MCF 10A (cell line): ENCODE results near the gene GPC3. TPM values are rescaled to one million over a fixed set of nuclear protein-coding genes. Genes with fewer than 3 reads are reported as not detected.

Source experiments
- BruUV-seq: library from RNA; stranded (reverse); fragments of 400-500 nt; replicated peaks from 2 replicates; lab custom pipeline; 2021; lab: Mats Ljungman, UMichigan
- CTCF ChIA-PET: fragments of 300-600 bp; sonication (Branson Sonifier 250); formaldehyde crosslinking; extraction: SDS; loops from one replicate; lab custom pipeline; 2021; ENCODE audit warnings: antibody characterized with exemption, inconsistent platforms; lab: Yijun Ruan, JAX
- POLR2A ChIA-PET: fragments of 300-600, 350-650 bp; sonication (Branson Sonifier 250); formaldehyde crosslinking; extraction: SDS; loops from one replicate; lab custom pipeline; 2020; ENCODE audit warnings: antibody characterized with exemption, inconsistent platforms; lab: Yijun Ruan, JAX
- DNase-seq: peaks from one replicate; pipeline ENCODE4 v3.0.0-alpha.2; 2018; ENCODE audit not compliant: unreplicated experiment
- H3K27ac Mint-ChIP-seq: one replicate; pipeline ENCODE4 v1.8.0; 2022; ENCODE audit warnings: mild to moderate bottlenecking, low read depth, mixed read lengths; ENCODE audit not compliant: unreplicated experiment
- H3K27me3 Mint-ChIP-seq: one replicate; pipeline ENCODE4 v1.8.0; 2022; ENCODE audit warnings: mixed read lengths; ENCODE audit not compliant: insufficient read depth, unreplicated experiment
- H3K36me3 Mint-ChIP-seq: one replicate; pipeline ENCODE4 v1.8.0; 2022; ENCODE audit warnings: mild to moderate bottlenecking, moderate library complexity, mixed read lengths; ENCODE audit not compliant: insufficient read depth, unreplicated experiment
- H3K4me1 Mint-ChIP-seq: one replicate; pipeline ENCODE4 v1.8.0; 2022; ENCODE audit warnings: mixed read lengths; ENCODE audit not compliant: insufficient read depth, unreplicated experiment
- H3K4me3 Mint-ChIP-seq: one replicate; pipeline ENCODE4 v1.8.0; 2022; ENCODE audit warnings: mild to moderate bottlenecking, moderate library complexity, mixed read lengths; ENCODE audit not compliant: unreplicated experiment
- H3K9me3 Mint-ChIP-seq: one replicate; pipeline ENCODE4 v1.8.0; 2022; ENCODE audit warnings: mixed read lengths; ENCODE audit not compliant: unreplicated experiment
- CTCF ChIP-seq: fragments of 200-600 bp; IDR thresholded peaks from one replicate; pipeline ENCODE4 v1.8.0; 2022; ENCODE audit warnings: antibody characterized with exemption, mild to moderate bottlenecking; ENCODE audit not compliant: unreplicated experiment
- intact Hi-C: fragments of 100-400 bp; cut with micrococcal nuclease; formaldehyde crosslinking; loops from 2 replicates; pipeline ENCODE4 v1.14.1; 2022
- total RNA-seq: library from RNA; stranded (reverse); gene quantifications from 2 replicates; pipeline ENCODE4 v1.2.3, GENCODE V29; 2022

GPC3 gene
- total RNA-seq, 1 experiment from 2014 or later, result 0.37 TPM

DNA sequence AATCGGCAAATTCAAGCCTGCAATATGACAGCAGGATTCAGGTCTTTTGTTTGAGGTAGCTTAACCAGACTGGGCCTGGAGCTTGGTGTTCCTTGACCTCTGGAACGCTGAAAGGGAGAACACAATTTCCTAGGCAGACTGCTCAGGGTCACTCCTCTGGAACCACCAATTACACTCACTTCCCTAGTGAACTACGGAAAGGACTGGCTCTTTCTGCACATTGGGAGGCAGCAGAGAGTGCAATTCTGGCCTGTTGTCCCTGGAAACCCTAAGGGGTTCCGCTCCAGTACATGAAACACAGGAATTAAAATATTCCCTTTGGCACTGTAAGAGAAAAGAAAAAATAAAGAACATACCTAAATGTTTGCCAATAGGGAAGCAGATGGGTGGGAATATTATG lies 58.6 kb downstream of the GPC3 start:
- no peak for TF ChIP-seq CTCF
- Mint-ChIP-seq H3K27ac (no peak overlapping the region), H3K36me3 (no peaks in the 10 kb centered on the region), H3K4me1 (peaks cover 5% of the 10 kb centered on the region), H3K27me3 (peaks cover 67% of the 10 kb centered on the region), H3K9me3 (no peaks in the 10 kb centered on the region), H3K4me3 (no peak overlapping the region)
- ChIA-PET POLR2A (no interaction called here), CTCF (interaction anchor here (0.9 kb wide), 1 partner anchor 134 kb away, joined by 3 read pairs; no protein-coding TSS in a partner anchor)
- intact Hi-C loops, result no loop called here
- no TSS peak for BruUV-seq
- DNase-seq, result no peak

DNA sequence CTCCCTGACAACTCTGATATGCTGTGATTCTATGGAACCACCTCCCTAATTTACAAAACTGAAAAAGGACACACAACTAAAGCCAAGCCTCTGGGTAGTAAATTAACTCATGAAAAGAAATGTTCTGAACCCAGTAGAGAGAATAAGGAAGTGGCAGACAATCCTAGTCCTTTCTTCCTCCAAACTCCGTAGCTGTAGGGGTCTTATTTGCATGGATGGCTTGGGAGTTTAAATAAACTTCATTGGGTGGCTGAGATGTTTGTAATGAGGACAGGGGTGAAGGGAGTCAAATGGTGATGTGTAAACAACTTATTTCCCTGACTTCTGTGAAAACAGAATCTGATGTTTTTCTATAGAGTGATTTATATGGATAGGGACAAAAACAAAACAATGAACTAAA lies 59.3 kb downstream of the GPC3 start:
- Mint-ChIP-seq H3K9me3 (no peaks in the 10 kb centered on the region), H3K4me3 (no peak overlapping the region), H3K36me3 (no peaks in the 10 kb centered on the region), H3K4me1 (peaks cover 5% of the 10 kb centered on the region), H3K27me3 (peaks cover 71% of the 10 kb centered on the region), H3K27ac (no peak overlapping the region)
- BruUV-seq, result no TSS peak
- ChIA-PET CTCF (interaction anchor here (0.9 kb wide), 1 partner anchor 133 kb away, joined by 3 read pairs; no protein-coding TSS in a partner anchor), POLR2A (no interaction called here)
- no peak for DNase-seq
- no peak for TF ChIP-seq CTCF
- intact Hi-C loops, result no loop called here

DNA sequence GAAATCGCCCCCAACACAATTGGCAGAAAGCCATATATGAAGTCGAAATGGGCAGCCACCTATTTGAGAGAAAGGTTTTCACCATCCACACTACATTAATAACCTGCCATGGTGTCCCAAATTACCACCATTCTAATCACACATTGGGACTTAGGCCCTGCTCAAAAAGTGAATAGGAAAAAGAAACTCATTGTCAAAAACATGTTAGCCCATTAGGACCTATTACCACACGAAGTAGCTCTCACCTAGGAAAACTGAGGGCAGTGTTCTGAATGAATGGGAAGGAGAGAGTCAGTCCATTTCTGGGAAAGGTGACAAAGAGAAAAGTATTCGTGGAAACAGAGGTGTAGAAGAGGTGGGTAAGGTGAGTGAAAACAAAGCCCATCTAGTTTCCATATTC lies 60.8 kb downstream of the GPC3 start:
- intact Hi-C loops, result no loop called here
- Mint-ChIP-seq H3K27ac (no peak overlapping the region), H3K36me3 (no peaks in the 10 kb centered on the region), H3K9me3 (no peaks in the 10 kb centered on the region), H3K4me3 (no peak overlapping the region), H3K4me1 (peaks cover 5% of the 10 kb centered on the region), H3K27me3 (peaks cover 78% of the 10 kb centered on the region)
- TF ChIP-seq CTCF, result no peak
- BruUV-seq, result no TSS peak
- ChIA-PET POLR2A (no interaction called here), CTCF (no interaction called here)
- DNase-seq, result no peak

GRCh38 chrX:133923548-133923947 lies 61.8 kb downstream of the GPC3 start:
- no peak for DNase-seq
- H3K27me3 Mint-ChIP-seq, result peaks cover 74% of the 10 kb centered on the region
- BruUV-seq, result no TSS peak
- no peaks in the 10 kb centered on the region for H3K36me3 Mint-ChIP-seq
- no peak for TF ChIP-seq CTCF
- no peak overlapping the region for H3K4me3 Mint-ChIP-seq
- H3K9me3 Mint-ChIP-seq, result no peaks in the 10 kb centered on the region
- POLR2A ChIA-PET, result no interaction called here
- H3K27ac Mint-ChIP-seq, result no peak overlapping the region
- H3K4me1 Mint-ChIP-seq, result peaks cover 5% of the 10 kb centered on the region
- CTCF ChIA-PET, result interaction anchor here (0.6 to 1.5 kb wide), 2 partner anchors 66 to 1089 kb away, joined by 3 read pairs; no protein-coding TSS in a partner anchor
- intact Hi-C loops, result no loop called here
